NB4 (cell line): ENCODE results near the gene MCTP2.

Experiments
- MYC ChIP-seq: IDR thresholded peaks from 2 replicates; pipeline ENCODE4 v1.6.1; 2011; ENCODE audit warnings: low read depth, low read length
- POLR2A ChIP-seq: IDR thresholded peaks from 2 replicates; pipeline ENCODE4 v1.6.1; 2011; ENCODE audit warnings: mild to moderate bottlenecking; ENCODE audit not compliant: insufficient read length; ENCODE audit errors: extremely low read depth
- TF ChIP-seq, protein P1 (sequence below): IDR thresholded peaks from one replicate; pipeline ENCODE4 v1.5.1; 2012; ENCODE audit warnings: low read depth, low read length

- TF ChIP-seq POLR2A = no peak
- TF ChIP-seq, protein P1, sequence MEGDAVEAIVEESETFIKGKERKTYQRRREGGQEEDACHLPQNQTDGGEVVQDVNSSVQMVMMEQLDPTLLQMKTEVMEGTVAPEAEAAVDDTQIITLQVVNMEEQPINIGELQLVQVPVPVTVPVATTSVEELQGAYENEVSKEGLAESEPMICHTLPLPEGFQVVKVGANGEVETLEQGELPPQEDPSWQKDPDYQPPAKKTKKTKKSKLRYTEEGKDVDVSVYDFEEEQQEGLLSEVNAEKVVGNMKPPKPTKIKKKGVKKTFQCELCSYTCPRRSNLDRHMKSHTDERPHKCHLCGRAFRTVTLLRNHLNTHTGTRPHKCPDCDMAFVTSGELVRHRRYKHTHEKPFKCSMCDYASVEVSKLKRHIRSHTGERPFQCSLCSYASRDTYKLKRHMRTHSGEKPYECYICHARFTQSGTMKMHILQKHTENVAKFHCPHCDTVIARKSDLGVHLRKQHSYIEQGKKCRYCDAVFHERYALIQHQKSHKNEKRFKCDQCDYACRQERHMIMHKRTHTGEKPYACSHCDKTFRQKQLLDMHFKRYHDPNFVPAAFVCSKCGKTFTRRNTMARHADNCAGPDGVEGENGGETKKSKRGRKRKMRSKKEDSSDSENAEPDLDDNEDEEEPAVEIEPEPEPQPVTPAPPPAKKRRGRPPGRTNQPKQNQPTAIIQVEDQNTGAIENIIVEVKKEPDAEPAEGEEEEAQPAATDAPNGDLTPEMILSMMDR = no peak
- TF ChIP-seq MYC = no peak
Measured at GRCh38 chr15:94380798-94381197, 149.4 kb downstream of the MCTP2 start.
